ENCODE results near the gene FAM124A.

- TF ChIP-seq CTCF (IDR thresholded peaks at IDR 0.05) (no peak), BCL3 (IDR thresholded peaks at IDR 0.05) (no peak), NFE2L2 (conservative IDR thresholded peaks at IDR 0.05; ENCODE audit: low read length) (no peak), RAD21 (conservative IDR thresholded peaks at IDR 0.05 in 1 of 2, IDR thresholded peaks at IDR 0.05 in 1 of 2) (no peak), JUN (IDR thresholded peaks at IDR 0.05) (no peak), HOXB5 (CRISPR knock-in tag; IDR thresholded peaks at IDR 0.05) (no peak)
These were observed 46.6 kb upstream of the FAM124A start for GRCh38 chr13:51175639-51176038.
